Stimulated activated CD8-positive, alpha-beta memory T cell treated with anti-CD3 and anti-CD28 coated beads, Interleukin-15, amount 100 ng/mL, for 48 hours (primary cell): ENCODE measurements around the gene SPIRE2.
"Not testable (repeated sequence)": the region's sequence is repeated elsewhere in the genome, so short reads cannot be mapped to it uniquely, and the experiment has no call there.

Experiments
- DNase-seq, 2 donors: peaks; one replicate each; pipeline ENCODE4 v3.0.0-alpha.2; 2020; ENCODE audit warnings: low read depth in 2 of 2

SPIRE2 gene

DNA sequence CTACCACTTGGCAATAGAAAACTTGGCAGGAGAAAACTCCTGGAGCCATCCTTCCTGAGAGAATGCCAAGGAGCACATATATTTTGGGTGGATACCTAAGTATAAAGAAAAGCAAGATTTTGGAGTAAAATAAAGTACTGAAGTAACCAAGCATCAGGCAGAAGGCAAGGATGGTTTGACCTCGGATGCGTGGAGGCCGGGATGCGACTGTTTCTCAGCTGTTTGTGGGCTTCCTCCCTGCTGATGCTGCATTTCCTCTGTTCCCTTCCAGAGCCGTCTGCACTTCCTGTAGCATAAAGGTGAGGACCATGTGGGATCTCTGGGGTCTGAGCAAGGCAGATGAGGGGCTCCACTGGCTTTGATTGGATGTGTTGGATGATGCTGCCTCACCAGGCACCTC is 39.6 kb downstream of the SPIRE2 start:
- DNase-seq, result no peak

- no peak for DNase-seq
Measured at GRCh38 chr16:89869911-89870310, 41.6 kb downstream of the SPIRE2 start.

- DNase-seq, result no peak
Measured at GRCh38 chr16:89870440-89870839, 42.2 kb downstream of the SPIRE2 start.

DNA sequence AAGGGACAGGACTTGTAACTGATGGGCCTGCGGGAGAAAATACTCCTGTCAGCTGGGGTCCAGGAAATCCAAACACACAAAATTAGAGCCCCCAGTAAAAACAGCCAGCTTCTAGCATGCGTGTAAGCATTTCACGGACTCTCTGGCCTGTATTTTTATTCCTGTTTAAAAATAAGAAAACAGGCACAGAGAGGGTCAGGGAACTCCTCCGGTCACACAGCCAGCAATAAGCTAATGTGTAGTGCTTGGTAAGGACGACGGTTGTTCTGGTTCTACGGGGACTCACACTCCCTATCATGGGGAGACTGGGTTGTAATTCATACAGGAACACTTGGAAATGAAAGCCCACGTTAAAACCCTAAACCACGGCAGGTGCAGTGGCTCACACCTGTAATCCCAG is 43.6 kb downstream of the SPIRE2 start:
- DNase-seq, result no peak

DNA sequence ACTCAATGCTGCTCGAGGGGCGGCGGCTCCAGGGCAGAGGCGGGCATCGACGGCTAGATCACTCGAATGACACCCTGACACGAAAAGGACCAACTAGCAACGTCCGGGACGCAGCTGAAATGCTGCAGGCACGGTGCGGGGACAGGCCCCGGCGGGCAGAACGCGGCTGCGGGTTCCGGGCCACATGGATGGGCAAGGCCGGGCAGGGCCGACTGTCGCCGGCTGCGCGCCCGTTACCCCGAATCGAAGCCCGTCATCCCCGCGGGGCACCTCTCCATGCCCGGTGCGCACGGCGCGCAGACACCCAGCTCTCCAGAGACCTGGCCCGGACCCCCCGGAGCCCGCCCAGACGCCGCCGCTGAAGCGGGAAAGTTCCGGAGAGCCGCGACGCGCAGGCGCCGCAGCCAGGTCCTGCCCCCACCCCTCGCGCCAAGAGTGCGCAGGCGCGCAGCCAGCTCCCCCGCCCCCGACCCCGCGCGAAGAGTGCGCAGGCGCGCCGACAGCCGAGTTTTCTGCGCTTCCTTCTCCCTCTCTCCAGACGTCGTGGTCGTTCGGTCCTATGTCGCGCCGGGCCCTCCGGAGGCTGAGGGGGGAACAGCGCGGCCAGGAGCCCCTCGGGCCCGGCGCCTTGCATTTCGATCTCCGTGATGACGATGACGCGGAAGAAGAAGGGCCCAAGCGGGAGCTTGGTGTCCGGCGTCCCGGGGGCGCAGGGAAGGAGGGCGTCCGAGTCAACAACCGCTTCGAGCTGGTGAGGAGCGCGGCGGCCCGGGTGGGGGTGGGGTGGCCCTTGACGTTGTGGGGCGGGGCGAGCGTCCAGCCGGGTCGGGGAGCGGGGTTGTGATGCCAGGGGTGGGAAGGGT is 45.1 kb downstream of the SPIRE2 start, which contains the start of gene TCF25:
TSS of gene TCF25 (plus strand) at position 484 of the 863 bp plus-strand sequence. CDS start at position 560, 76 bp downstream.
- DNase-seq, result peak; percentile 76 to 82

DNA sequence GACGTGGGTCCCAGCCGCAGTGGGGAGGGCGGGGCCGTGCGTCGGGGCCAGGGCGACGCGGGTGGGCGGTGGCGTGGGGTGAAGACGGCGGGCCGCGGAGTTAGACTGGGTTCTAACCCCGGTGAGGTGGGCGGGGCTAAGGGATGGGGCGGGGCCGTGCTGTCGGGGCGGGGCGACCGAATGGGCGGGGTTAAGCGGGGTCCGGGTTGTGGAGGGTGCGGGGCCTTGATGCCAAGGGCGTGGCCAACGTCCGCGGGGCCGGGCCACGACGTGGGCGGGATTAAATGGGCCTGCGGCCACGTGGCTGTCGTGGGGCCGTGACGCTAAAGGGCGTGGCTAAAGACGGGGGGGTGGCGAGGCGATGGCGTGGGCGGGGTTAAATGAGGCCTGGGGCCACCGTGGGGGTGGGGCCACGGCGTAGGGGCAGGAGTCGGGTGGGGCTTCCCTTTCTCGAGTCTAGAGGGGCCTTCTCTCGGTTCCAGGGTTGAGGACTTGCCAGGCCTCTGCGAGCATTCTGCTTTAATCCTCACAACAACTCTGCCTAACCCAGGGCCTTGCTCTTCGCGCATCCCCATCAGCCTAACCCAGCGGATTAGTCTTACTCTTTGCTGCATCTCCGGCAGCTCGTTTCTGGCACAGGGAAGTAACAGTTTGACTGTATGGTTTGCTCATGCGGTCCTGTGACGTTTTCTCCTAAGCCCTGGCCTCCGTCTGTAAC is 45.9 kb downstream of the SPIRE2 start:
- peak; percentile 93 to 95 for DNase-seq

DNA sequence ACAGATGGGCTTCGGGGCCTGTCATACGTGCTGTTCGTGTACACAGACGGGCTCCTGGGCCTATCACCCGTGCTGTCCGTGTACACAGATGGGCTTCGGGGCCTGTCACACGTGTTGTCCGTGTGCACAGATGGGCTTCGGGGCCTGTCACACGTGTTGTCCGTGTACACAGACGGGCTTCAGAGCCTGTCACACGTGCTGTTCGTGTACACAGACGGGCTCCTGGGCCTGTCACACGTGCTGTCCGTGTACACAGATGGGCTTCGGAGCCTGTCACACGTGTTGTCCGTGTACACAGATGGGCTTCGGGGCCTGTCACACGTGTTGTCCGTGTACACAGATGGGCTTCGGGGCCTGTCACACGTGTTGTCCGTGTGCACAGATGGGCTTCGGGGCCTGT is 50.8 kb downstream of the SPIRE2 start:
- not testable (repeated sequence) for DNase-seq

GRCh38 chr16:89880477-89881367 is 52.4 kb downstream of the SPIRE2 start:
- DNase-seq, result no peak

- no peak for DNase-seq
Measured at GRCh38 chr16:89881368-89881730, 53.1 kb downstream of the SPIRE2 start.

DNA sequence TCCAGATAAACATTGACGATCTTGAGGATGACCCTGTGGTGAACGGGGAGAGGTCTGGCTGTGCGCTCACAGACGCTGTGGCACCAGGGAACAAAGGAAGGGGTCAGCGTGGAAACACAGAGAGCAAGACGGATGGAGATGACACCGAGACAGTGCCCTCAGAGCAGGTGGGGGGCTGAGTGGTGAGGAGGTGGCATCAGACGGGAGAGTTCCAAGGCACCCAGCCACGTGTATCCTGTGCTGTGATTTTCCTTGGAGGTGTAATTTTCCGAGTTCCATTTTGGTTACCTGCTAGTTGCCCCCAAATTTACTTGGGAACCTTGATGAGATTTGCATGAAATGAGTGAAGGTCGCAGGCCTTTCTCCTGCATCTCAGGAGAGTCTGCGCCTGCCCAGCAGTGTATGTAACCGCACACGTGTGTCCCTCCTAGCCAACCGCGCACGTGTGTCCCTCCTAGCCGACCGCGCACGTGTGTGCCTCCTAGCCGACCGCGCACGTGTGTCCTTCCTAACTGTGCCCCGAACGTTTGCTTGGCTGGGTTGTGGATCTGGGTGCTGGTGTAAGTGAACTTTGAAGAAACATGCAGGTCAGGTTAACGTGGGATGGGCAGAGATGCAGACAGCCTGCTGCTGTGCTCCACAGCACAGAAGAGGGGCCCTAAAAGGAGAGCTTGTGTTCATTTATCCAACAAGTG is 55.2 kb downstream of the SPIRE2 start:
- DNase-seq, result no peak

- DNase-seq, result no peak
Measured at GRCh38 chr16:89884041-89884421, 55.8 kb downstream of the SPIRE2 start.

- no peak for DNase-seq
Measured at GRCh38 chr16:89887243-89887642, 59.0 kb downstream of the SPIRE2 start.

DNA sequence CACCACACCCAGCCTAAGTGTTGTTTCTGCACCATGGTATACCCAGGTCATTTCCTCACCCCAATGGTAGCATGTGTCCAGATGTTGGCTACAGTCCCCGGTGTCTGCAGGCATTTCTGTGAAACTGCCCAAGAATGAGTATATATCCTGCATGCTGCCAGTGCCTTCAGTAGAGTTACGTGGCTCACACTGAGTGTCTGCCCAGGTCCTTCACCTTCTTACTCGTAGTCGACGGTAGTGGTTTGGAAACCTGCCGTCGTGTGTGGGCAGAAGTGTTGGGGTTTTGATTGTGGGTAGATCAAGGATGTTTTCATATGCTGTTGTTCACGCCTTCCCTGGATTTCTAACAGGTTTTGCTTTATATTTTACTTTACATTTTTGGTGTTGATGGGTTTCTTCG is 61.9 kb downstream of the SPIRE2 start:
- DNase-seq, result peak; percentile 19 to 30

DNA sequence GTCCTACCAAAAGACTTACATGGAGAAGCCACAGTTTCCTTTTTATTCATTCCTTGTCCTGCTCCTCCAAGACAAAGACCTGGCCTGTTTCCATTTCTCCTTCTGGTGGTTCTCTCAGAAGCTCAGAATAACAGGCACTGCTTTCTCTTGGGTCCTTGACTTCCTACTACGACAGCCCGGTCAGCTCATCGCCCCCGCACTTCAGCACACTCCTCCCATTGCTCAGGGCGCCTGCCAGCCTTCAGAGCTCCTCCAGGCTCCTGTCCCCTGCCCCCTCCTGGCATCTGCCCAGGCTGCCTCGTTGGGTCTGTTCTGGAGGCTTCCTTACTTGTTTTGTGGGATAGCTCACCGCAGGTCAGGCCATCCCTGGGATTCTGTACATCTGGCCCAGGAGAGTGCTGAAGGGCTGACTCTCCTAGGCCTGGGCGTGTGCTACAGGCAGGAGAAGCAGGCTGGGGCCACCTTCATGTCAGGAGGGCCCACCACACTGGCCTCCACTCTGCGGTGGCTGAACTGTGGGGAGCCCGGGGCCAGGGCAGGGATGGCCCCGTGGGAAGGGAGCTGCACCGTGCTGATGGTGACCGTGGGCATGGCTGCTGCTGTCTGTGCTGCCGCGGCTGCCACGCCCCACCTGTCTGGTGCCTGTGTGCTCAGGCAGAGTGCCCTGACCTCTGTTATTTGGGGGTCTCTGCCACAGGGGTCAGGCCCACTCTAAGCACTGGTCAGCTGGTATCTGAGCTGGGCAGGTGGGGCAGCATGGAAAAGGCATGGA is 62.8 kb downstream of the SPIRE2 start:
- no peak for DNase-seq

- DNase-seq, result no peak
Measured at GRCh38 chr16:89892055-89892630, 63.9 kb downstream of the SPIRE2 start.

- no peak for DNase-seq
Measured at GRCh38 chr16:89892635-89893034, 64.4 kb downstream of the SPIRE2 start.

DNA sequence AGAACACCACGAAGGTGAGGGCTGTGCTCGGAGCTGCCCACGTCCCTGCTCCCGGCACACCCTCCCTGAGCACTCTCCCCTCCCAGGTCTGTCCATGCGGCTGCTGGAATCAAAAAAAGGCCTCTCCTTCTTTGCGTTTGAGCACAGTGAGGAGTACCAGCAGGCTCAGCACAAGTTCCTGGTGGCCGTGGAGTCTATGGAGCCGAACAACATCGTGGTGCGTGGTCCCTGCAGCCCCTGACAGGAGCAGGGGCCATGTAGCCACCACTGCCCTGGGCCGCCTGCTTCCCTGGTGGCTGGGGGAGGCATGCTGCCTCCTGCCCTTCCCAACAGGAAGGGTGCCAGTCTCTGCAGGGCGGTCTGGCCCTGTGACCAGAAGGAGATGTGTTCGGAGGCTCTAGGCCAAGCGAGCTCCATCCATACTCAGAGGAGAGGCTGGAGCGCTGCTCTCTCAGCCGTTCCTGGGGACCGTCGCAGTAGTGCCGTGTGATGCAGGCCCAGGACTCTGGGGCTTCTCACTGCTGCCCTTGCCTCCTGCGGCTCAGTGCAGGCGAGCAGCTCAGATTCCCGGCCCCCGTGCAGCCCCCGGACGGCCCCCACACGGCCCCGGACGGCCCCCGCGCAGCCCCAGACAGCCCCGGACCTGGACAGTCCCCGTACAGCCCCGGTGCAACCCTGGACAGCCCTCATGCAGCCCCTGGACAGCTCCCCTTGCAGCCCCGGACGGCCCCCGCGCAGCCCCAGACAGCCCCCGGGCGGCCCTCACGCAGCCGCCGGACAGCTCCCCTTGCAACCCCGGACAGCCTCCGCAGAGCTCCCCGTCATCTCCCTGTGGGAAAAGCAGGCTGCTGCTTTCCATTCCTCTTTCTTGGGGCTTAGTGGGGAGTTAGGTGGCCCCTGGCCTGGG is 65.6 kb downstream of the SPIRE2 start:
- DNase-seq, result no peak

- no peak for DNase-seq
Measured at GRCh38 chr16:89895482-89896250, 67.4 kb downstream of the SPIRE2 start.
